ENCODE data around the gene RIOK1.

Gene RIOK1

DNA sequence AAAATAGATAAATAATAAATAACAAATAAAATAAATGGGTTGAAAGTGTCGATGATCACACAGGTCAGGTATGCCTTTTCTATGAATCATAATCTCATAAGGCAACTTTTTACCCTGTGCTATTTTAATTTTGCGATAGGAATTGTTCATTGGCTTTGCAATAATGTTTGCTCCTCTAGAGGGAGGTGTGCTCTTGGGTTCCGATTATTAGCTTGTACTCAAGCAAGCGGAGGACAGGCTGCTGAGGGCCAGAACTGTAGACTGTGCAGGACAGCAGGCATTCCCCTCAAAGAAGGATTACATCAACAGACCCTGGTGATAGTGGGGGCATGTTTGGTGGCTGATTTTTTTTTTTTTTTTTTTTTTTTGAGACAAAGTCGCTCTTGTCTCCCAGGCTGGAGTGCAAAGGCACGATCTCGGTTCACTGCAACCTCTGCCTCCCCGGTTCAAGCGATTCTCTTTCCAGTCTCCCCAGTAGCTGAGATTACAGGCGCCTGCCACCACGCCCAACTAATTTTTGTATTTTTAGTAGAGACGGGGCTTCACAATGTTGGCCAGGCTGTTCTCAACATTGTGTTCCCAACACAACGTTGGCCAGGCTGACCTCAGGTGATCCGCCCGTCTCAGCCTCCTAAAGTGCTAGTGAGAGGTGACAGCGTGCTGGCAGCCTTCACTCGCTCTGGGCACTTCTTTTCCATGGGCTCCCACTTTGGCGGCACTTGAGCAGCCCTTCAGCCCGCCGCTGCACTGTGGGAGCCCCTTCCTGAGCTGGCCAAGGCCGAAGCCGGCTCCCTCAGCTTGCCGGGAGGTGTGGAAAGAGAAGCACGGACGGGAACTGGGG, 35.6 kb downstream of the RIOK1 start:
- TF ChIP-seq, protein P1, sequence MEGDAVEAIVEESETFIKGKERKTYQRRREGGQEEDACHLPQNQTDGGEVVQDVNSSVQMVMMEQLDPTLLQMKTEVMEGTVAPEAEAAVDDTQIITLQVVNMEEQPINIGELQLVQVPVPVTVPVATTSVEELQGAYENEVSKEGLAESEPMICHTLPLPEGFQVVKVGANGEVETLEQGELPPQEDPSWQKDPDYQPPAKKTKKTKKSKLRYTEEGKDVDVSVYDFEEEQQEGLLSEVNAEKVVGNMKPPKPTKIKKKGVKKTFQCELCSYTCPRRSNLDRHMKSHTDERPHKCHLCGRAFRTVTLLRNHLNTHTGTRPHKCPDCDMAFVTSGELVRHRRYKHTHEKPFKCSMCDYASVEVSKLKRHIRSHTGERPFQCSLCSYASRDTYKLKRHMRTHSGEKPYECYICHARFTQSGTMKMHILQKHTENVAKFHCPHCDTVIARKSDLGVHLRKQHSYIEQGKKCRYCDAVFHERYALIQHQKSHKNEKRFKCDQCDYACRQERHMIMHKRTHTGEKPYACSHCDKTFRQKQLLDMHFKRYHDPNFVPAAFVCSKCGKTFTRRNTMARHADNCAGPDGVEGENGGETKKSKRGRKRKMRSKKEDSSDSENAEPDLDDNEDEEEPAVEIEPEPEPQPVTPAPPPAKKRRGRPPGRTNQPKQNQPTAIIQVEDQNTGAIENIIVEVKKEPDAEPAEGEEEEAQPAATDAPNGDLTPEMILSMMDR (conservative IDR thresholded peaks at IDR 0.05): peak; percentile 52
- no peak overlapping the region for H3K27ac ChIP-seq

DNA sequence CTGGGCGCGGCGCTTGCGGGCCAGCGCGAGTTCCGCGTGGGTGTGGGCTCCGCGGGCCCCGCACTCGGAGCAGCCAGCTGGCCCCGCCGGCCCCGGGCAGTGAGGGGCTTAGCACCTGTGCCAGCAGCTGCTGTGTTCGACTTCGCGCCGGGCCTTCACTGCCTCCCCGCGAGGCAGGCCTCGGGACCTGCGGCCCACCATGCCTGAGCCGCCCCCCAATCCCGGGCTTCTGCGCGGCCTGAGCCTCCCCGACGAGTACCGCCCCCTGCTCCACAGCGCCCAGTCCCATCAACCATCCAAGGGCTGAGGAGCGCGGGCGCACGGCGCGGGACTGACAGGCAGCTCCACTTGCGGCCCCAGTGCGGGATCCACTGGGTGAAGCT, 36.2 kb downstream of the RIOK1 start:
- no peak overlapping the region for H3K27ac ChIP-seq
- TF ChIP-seq, protein P1 (conservative IDR thresholded peaks at IDR 0.05): no peak

DNA sequence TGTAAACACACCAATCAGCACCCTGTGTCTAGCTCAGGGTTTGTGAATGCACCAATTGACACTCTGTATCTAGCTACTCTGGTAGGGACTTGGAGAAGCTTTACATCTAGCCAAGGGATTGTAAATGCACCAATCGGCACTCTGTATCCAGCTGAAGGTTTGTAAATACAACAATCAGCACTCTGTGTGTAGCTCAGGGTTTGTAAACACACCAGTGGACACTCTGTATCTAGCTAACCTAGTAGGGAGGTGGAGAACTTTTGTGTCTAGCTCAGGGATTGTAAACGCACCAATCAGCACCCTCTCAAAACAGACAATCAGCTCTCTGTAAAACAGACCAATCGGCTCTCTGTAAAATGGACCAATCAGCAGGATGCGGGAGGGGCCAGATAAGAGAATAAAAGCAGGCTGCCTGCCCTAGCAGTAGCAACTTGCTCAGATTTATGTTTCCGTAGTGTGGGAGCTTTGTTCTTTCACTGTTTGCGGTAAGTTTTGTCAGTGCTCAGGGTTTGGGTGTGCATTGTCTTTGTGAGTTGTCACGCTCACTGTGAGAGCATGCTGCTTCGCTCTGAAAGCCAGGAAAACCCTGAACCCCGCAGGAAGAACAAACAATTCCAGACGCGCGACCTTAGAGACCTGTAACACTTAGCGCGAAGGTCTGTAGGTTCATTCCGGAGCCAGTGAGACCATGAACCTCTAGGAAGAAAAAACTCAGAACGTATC, 37.0 kb downstream of the RIOK1 start:
- TF ChIP-seq, protein P1 (conservative IDR thresholded peaks at IDR 0.05): no peak
- no peak overlapping the region for H3K27ac ChIP-seq

DNA sequence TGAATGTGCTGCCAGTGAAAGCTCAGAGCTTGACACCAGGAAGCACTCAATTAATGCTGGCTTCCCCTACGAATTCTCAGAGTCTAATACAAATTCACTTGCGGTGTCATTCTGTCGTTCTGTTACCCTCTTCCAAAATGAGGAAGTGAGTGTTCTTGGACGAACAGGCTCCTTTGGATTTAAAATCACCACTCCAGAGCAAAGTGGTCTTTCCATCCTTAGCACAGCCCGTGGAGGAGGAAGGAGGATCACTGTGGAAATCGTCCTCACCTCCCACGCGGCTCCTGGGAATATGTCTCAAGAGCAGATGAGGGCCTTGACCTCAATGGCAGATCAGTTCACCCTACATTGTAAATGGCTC, 41.7 kb downstream of the RIOK1 start:
- TF ChIP-seq, protein P1 (conservative IDR thresholded peaks at IDR 0.05): no peak
- no peak overlapping the region for H3K27ac ChIP-seq

DNA sequence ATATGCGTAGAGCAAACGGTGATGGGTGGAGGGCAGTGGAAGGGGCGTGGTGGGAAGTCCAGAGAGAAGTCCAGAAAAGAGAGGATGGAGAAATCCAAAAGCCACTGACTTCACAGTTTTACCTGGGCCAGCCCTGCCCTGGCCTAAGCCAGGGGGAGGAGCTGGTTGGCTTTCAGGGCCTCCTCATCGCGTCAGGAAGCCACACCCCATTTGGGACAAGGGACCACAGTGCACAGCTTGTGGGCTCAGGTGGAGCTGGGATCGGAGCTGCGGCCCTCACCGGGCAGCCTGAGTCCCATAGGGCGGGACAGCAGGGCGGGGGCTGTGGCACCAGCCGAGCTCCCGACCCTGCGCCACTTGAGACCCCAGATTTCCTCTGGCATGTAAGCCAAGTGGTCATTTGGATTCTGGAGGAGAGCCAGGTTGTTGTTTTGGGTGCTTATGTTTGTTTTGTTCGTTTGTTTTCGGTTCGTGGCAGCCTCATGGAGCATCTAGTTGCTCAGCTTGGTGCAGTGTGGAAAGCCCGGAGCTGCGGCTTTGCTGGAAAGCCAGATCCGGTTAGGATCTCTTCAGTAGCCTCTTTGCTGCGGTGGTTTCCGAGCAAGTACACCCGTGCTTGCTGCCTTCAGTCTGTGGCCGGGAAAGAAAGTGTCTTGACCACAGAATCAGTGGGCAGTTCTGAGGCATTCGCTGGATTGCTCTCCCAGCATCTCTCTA, 42.2 kb downstream of the RIOK1 start:
- no peak overlapping the region for H3K27ac ChIP-seq
- TF ChIP-seq, protein P1 (conservative IDR thresholded peaks at IDR 0.05): no peak

DNA sequence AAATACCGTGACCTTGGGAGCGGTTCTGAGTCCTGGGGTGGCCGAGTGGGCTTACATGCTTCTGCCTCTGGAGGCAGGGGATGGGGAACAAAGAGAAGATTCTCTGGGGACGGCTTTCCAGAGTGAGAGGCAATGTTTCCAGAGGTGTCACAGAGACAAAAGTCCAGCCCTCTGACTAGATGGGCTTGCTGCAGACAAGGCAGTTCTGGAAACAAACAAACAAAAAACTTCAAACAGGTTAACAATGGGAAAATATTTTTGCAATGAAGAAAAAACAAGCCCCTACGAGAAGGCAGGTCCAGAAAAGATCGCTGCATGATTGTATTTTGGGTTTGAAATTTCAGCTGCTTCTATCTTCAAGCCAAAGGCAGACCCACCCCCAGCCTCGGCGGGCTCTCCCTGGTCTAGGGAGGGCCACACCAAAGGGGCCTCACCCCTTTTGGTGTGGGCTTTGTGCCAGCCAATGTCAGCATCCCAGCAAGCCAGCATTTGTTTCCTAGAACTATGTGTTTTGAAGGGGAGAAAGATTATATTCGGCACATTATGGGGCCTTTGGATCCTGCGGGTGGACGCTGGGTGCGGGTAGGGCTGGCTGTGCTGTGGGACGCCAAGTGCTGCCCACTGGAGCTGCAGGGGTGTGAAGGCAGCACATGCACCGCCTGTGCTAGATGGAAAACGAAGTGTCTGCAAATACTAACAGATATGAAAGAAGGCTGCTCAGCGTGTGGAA, 42.9 kb downstream of the RIOK1 start:
- TF ChIP-seq, protein P1 (conservative IDR thresholded peaks at IDR 0.05): no peak
- no peak overlapping the region for H3K27ac ChIP-seq

Measured in VCaP (cell line).